Body of pancreas (tissue), 4 donors: Measurements from ENCODE around the gene KIN. TPM values are rescaled to one million over a fixed set of nuclear protein-coding genes. Genes with fewer than 3 reads are reported as not detected.
A peak's percentile ranks its signal among the peaks of the same experiment; 100 is the strongest.

ENCODE experiments used
- ATAC-seq: fragments of 150-250 bp; one replicate; pipeline ENCODE4 v1.9.1; 2016
- DNase-seq, 4 donors: peaks; one replicate each; pipeline ENCODE4 v3.0.0-alpha.2; 2019
- H3K27ac ChIP-seq, 4 donors: fragments of 200-600 bp; sonication (generic); 1 replicate in 3 of 4; 2 replicates in 1 of 4; pipeline versions ENCODE4 v1.5.1 to v1.6.1; 2016 to 2019; ENCODE audit warnings: mild to moderate bottlenecking in 1 of 4, mixed read lengths in 1 of 4, moderate library complexity in 1 of 4
- H3K27me3 ChIP-seq, 2 donors: fragments of 200-600 bp; sonication (generic); one replicate each; pipeline ENCODE4 v1.6.0; 2016; ENCODE audit warnings: mild to moderate bottlenecking in 1 of 2
- H3K36me3 ChIP-seq, 2 donors: fragments of 200-600 bp; sonication (generic); replicated peaks in 1 of 2; 2 replicates each; pipeline ENCODE4 v1.5.1; 2016; ENCODE audit warnings: low read depth in 2 of 2; ENCODE audit not compliant: insufficient read depth in 1 of 2
- H3K4me1 ChIP-seq: fragments of 200-600 bp; sonication (generic); one replicate; pipeline ENCODE4 v1.6.0; 2016
- H3K4me3 ChIP-seq, 2 donors: fragments of 200-600 bp; sonication (generic); 1 replicate in 1 of 2; 2 replicates in 1 of 2; pipeline ENCODE4 v1.5.1; 2016 to 2019
- H3K9me3 ChIP-seq, 3 donors: fragments of 200-600 bp; sonication (generic); 1 replicate in 2 of 3; 2 replicates in 1 of 3; pipeline ENCODE4 v1.5.1; 2016
- CTCF ChIP-seq, 7 experiments: fragments of 450-650 bp in 4 of 7; fragments of 200-600 bp in 3 of 7; sonication (generic) in 3 of 7; IDR thresholded peaks; one replicate each; pipeline ENCODE4 v1.5.1; 2016 to 2019; ENCODE audit warnings: antibody characterized with exemption in 7 of 7
- POLR2A ChIP-seq, 3 donors: fragments of 450-650 bp; IDR thresholded peaks; one replicate each; pipeline ENCODE4 v1.6.1; 2016; ENCODE audit warnings: antibody characterized with exemption in 3 of 3, mild to moderate bottlenecking in 2 of 3
- WGBS, 2 donors: methylation state at CpG; one replicate each; pipeline ENCODE4 v1.1.5; 2017; 5-methylcytosine and 5-hydroxymethylcytosine counted together
- intact Hi-C: fragments of 100-400 bp; cut with DNase I; formaldehyde crosslinking; loops from one replicate; pipeline ENCODE4 v1.15.1; 2023
- total RNA-seq, 2 donors: library from RNA; depleted of rRNA; stranded (reverse); fragments of >200 nt; gene quantifications; one replicate each; pipeline ENCODE4 v1.1.0, GENCODE V29; 2016

KIN gene
- total RNA-seq, 2 donors from 2014 or later, result 4.9 to 6.2 TPM

- WGBS, 2 donors, result 92 to 96% methylated on average over 10 of the region's 10 CpGs
- H3K27ac ChIP-seq, result no peak overlapping the region
These were observed 41.6 kb upstream of the KIN start for GRCh38 chr10:7829289-7829834.

GRCh38 chr10:7826971-7827370, 39.2 kb upstream of the KIN start:
- Histone ChIP-seq H3K27ac (peak overlapping the region in 2 of 4 donors; percentile 25 to 56), H3K9me3 (no peaks in the 10 kb centered on the region), H3K27me3 (no peaks in the 10 kb centered on the region), H3K4me1 (peaks cover 10% of the 10 kb centered on the region), H3K36me3 (peaks cover 0 to 3% of the 10 kb centered on the region in 2 donors), H3K4me3 (no peak overlapping the region)
- 22 to 52% methylated on average over 4 of the region's 4 CpGs for WGBS, 2 donors
- TF ChIP-seq POLR2A (IDR thresholded peaks at IDR 0.05), result no peak
- peak in 5 of 7 experiments; percentile 11 to 43 (median 41) for TF ChIP-seq CTCF (IDR thresholded peaks at IDR 0.05)
- peak; percentile 94 for ATAC-seq
- peak; percentile 72 to 90 (median 82) for DNase-seq
- intact Hi-C loops, result no loop called here

More at GRCh38 chr10:7829289-7829834, 41.6 kb upstream of the KIN start:
- intact Hi-C loops, result no loop called here
- no peak for TF ChIP-seq POLR2A (IDR thresholded peaks at IDR 0.05)
- no peak for TF ChIP-seq CTCF (IDR thresholded peaks at IDR 0.05)
- DNase-seq (no peak), ATAC-seq (no peak)
- peaks cover 0 to 3% of the 10 kb centered on the region in 2 donors for H3K36me3 ChIP-seq
- H3K9me3 ChIP-seq, result no peaks in the 10 kb centered on the region
- H3K4me3 ChIP-seq, result no peak overlapping the region
- H3K27me3 ChIP-seq, result no peaks in the 10 kb centered on the region
- H3K4me1 ChIP-seq, result peaks cover 10% of the 10 kb centered on the region

- ATAC-seq (no peak), DNase-seq (no peak)
- intact Hi-C loops, result no loop called here
- H3K4me3 ChIP-seq, result no peak overlapping the region
- 77 to 83% methylated on average over 3 of the region's 3 CpGs for WGBS, 2 donors
- peaks cover 22% of the 10 kb centered on the region for H3K4me1 ChIP-seq
- no peaks in the 10 kb centered on the region for H3K27me3 ChIP-seq
- no peak overlapping the region for H3K27ac ChIP-seq
- TF ChIP-seq POLR2A (IDR thresholded peaks at IDR 0.05), result no peak
- no peak for TF ChIP-seq CTCF (IDR thresholded peaks at IDR 0.05)
- H3K9me3 ChIP-seq, result no peaks in the 10 kb centered on the region
- peaks cover 0 to 3% of the 10 kb centered on the region in 2 donors for H3K36me3 ChIP-seq
These were observed 36.5 kb upstream of the KIN start for GRCh38 chr10:7824251-7824650.

- H3K36me3 ChIP-seq, result no peaks in the 10 kb centered on the region
- ATAC-seq (peak; percentile 51), DNase-seq (peak; percentile 50 to 67 (median 60))
- peaks cover 26% of the 10 kb centered on the region for H3K4me1 ChIP-seq
- no peaks in the 10 kb centered on the region for H3K9me3 ChIP-seq
- H3K27me3 ChIP-seq, result no peaks in the 10 kb centered on the region
- TF ChIP-seq CTCF (IDR thresholded peaks at IDR 0.05), result peak in 6 of 7 experiments; percentile 9 to 35 (median 14)
- TF ChIP-seq POLR2A (IDR thresholded peaks at IDR 0.05), result no peak
- H3K27ac ChIP-seq, result peak overlapping the region in 3 of 4 donors; percentile 56 to 80 (median 65)
- 0 to 1% methylated on average over 17 of the region's 17 CpGs for WGBS, 2 donors
- peak overlapping the region; percentile 95 to 97 for H3K4me3 ChIP-seq
- intact Hi-C loops, result no loop called here
These were observed 31.3 kb upstream of the KIN start for GRCh38 chr10:7819121-7819460.
